H1 (cell line): ENCODE data around the gene KCNK7.

Experiments
- BACH1 ChIP-seq: IDR thresholded peaks from 2 replicates; pipeline ENCODE4 v1.6.1; 2012; ENCODE audit warnings: low read length, improper control_type of control experiment
- CBX8 ChIP-seq: fragments of 300-800, 300-1000 bp; sonication (generic); IDR thresholded peaks from 2 replicates; pipeline ENCODE4 v1.7.1; 2016; ENCODE audit warnings: low read depth, low read length, borderline replicate concordance
- CTCF ChIP-seq, 3 experiments: IDR thresholded peaks; 1 replicate in 2 of 3; 2 replicates in 1 of 3; pipeline versions ENCODE4 v1.5.1 to v1.6.1; 2011; ENCODE audit warnings: low read length in 3 of 3, mild to moderate bottlenecking in 3 of 3, inconsistent platforms in 2 of 3, low read depth in 1 of 3, moderate library complexity in 1 of 3; ENCODE audit not compliant: insufficient read depth in 1 of 3; ENCODE audit errors: control extremely low read depth in 1 of 3
- EP300 ChIP-seq, 2 experiments: IDR thresholded peaks; 1 replicate in 1 of 2; 2 replicates in 1 of 2; pipeline ENCODE4 v1.6.1; 2011 to 2012; ENCODE audit warnings: low read depth in 2 of 2, low read length in 2 of 2, mild to moderate bottlenecking in 2 of 2, borderline replicate concordance in 1 of 2, inconsistent platforms in 1 of 2, moderate library complexity in 1 of 2
- EZH2 ChIP-seq: fragments of 200-600 bp; sonication (generic); IDR thresholded peaks from 2 replicates; pipeline ENCODE4 v1.7.1; 2012; ENCODE audit warnings: low read depth, mild to moderate bottlenecking, moderate library complexity, low read length, inconsistent platforms; ENCODE audit not compliant: severe bottlenecking
- GABPA ChIP-seq: IDR thresholded peaks from 2 replicates; pipeline ENCODE4 v1.6.1; 2011; ENCODE audit warnings: mild to moderate bottlenecking, low read length, moderate library complexity, borderline replicate concordance; ENCODE audit not compliant: insufficient read depth
- KDM5A ChIP-seq: fragments of 200-600 bp; IDR thresholded peaks from 2 replicates; pipeline ENCODE4 v1.7.1; 2012; ENCODE audit warnings: mild to moderate bottlenecking, low read length, inconsistent platforms, mixed read lengths
- POLR2A ChIP-seq, 2 experiments: IDR thresholded peaks; 1 replicate in 1 of 2; 2 replicates in 1 of 2; pipeline ENCODE4 v1.6.1; 2011; ENCODE audit warnings: low read depth in 2 of 2, low read length in 2 of 2, mild to moderate bottlenecking in 2 of 2; ENCODE audit errors: control extremely low read depth in 1 of 2
- RFX5 ChIP-seq: IDR thresholded peaks from 2 replicates; pipeline ENCODE4 v1.6.1; 2011; ENCODE audit warnings: low read depth, low read length, improper control_type of control experiment, borderline replicate concordance
- TBP ChIP-seq: IDR thresholded peaks from 2 replicates; pipeline ENCODE4 v1.6.1; 2011; ENCODE audit warnings: low read depth, low read length, improper control_type of control experiment
- ZNF274 ChIP-seq: IDR thresholded peaks from 2 replicates; pipeline ENCODE4 v1.7.0; 2012; ENCODE audit warnings: low read length, borderline replicate concordance; ENCODE audit errors: extremely low read depth

GRCh38 chr11:65625628-65626342 lies 30.2 kb upstream of the KCNK7 start:
- TF ChIP-seq KDM5A (no peak), CBX8 (no peak), ZNF274 (no peak), EP300 (IDR thresholded peaks at IDR 0.05; ENCODE audit: borderline replicate concordance in 1 of 2, low read depth in 2 of 2, low read length in 2 of 2) (no peak), TBP (no peak), POLR2A (IDR thresholded peaks at IDR 0.05; ENCODE audit: control extremely low read depth in 1 of 2, low read depth in 2 of 2, low read length in 2 of 2) (no peak), CTCF (IDR thresholded peaks at IDR 0.05; ENCODE audit: control extremely low read depth in 1 of 3, insufficient read depth in 1 of 3, low read depth in 1 of 3, low read length in 3 of 3) (peak in 2 of 3 experiments; percentile 42 to 59; a peak in 2 of 4 replicates), EZH2 (no peak), BACH1 (no peak), RFX5 (no peak), GABPA (no peak)
